Muscle layer of duodenum (tissue), 2 donors: Measurements from ENCODE around the gene OST4.

ENCODE experiments used
- H3K27ac ChIP-seq: one replicate; pipeline ENCODE4 v1.7.0; 2013; ENCODE audit warnings: mild to moderate bottlenecking, low read length
- H3K27me3 ChIP-seq: one replicate; pipeline ENCODE4 v1.7.0; 2013; ENCODE audit warnings: low read depth, mild to moderate bottlenecking, control low read depth, low read length
- H3K36me3 ChIP-seq, 2 donors: one replicate each; pipeline ENCODE4 v1.7.0; 2013; ENCODE audit warnings: low read length in 2 of 2, control low read depth in 1 of 2, mild to moderate bottlenecking in 1 of 2; ENCODE audit not compliant: insufficient read depth in 2 of 2, control insufficient read depth in 1 of 2
- H3K4me1 ChIP-seq, 2 donors: one replicate each; pipeline ENCODE4 v1.7.0; 2013; ENCODE audit warnings: low read length in 2 of 2, mild to moderate bottlenecking in 2 of 2, control low read depth in 1 of 2, moderate library complexity in 1 of 2; ENCODE audit not compliant: insufficient read depth in 2 of 2, control insufficient read depth in 1 of 2
- H3K4me3 ChIP-seq, 2 donors: one replicate each; pipeline ENCODE4 v1.7.0; 2013; ENCODE audit warnings: low read length in 2 of 2, low read depth in 1 of 2, mild to moderate bottlenecking in 1 of 2
- H3K9me3 ChIP-seq, 2 donors: one replicate each; pipeline ENCODE4 v1.7.0; 2013; ENCODE audit warnings: low read length in 2 of 2, control low read depth in 1 of 2, mild to moderate bottlenecking in 1 of 2; ENCODE audit not compliant: control insufficient read depth in 1 of 2
- donor health status: healthy.

Gene OST4

GRCh38 chr2:27027211-27027651 lies 44.2 kb downstream of the OST4 start:
- Histone ChIP-seq H3K4me1 (no peaks in the 10 kb centered on the region), H3K36me3 (peaks cover 14 to 40% of the 10 kb centered on the region in 2 donors), H3K9me3 (no peaks in the 10 kb centered on the region), H3K27ac (no peak overlapping the region), H3K27me3 (no peaks in the 10 kb centered on the region), H3K4me3 (no peak overlapping the region)

DNA sequence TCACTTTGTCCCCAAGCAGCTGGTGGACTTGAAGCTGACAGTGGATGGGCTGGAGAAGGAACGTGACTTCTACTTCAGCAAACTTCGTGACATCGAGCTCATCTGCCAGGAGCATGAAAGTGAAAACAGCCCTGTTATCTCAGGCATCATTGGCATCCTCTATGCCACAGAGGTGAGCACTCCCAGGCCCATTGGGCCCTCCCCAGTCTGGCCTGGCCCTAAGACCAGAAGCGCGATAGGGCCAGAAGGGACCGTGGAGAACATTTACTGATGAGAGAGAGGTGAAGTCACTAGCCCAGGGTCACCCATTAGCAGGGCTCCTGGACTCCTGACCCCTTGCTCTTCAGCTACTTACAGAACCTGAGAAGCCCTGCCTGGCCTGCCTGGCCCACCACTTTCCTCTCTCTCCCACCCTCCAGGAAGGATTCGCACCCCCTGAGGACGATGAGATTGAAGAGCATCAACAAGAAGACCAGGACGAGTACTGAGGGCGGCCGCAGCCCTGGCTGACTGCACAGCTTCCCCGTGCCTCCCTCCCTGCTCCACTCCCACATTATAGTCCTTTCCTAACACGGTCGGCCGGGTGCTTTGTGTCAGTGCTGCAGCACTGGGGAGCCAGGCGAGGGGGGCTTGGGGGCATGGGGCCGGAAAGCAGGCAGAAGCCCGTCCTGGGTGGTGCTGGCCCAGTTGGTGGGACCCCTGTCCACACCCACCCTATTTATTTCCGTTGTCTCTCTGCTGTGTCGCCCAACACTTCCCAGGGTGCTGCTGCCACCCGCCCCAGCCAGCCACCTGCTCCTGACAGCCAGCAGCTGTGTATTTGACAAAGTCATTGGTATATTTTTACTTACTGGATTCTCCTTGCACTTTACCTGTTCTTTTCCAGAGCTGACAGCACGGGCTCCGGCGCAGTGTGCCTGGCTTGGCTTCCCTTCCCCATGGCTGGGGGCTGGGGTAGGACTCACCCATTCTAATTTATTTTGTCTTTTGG lies 45.3 kb downstream of the OST4 start:
- Histone ChIP-seq H3K4me1 (no peaks in the 10 kb centered on the region), H3K9me3 (no peaks in the 10 kb centered on the region), H3K4me3 (no peak overlapping the region), H3K36me3 (peaks cover 14 to 40% of the 10 kb centered on the region in 2 donors), H3K27ac (no peak overlapping the region), H3K27me3 (no peaks in the 10 kb centered on the region)

GRCh38 chr2:27025281-27025800 lies 46.1 kb downstream of the OST4 start:
- Histone ChIP-seq H3K4me3 (no peak overlapping the region), H3K9me3 (no peaks in the 10 kb centered on the region), H3K36me3 (peaks cover 14 to 40% of the 10 kb centered on the region in 2 donors), H3K27me3 (no peaks in the 10 kb centered on the region), H3K4me1 (peaks cover under 1 to 4% of the 10 kb centered on the region in 2 donors), H3K27ac (no peak overlapping the region)

- Histone ChIP-seq H3K4me1 (peaks cover 5% of the 10 kb centered on the region in 2 donors), H3K4me3 (no peak overlapping the region), H3K36me3 (peaks cover 14 to 40% of the 10 kb centered on the region in 2 donors), H3K9me3 (no peaks in the 10 kb centered on the region), H3K27ac (no peak overlapping the region), H3K27me3 (no peaks in the 10 kb centered on the region)
Measured at GRCh38 chr2:27024812-27025211, 46.6 kb downstream of the OST4 start.

DNA sequence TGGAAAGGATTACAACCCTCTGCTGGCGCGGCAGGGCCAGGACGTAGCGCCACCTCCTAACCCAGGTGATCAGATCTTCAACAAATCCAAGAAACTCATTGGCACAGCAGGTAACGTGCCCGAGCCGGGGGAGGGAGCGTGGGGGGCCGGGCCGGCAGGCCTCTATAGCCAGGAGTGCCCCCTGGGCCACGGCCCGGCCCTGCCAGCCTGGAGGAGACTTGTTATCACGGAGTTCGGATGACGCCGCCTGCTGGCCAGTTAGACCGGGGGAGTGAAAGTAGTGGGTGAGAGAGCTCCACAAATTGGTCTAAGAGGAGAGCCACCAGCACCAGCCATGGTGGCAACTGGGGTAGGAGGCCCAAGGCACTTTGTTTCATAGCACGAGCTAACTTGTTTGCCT lies 47.3 kb downstream of the OST4 start:
- Histone ChIP-seq H3K9me3 (no peaks in the 10 kb centered on the region), H3K27me3 (no peaks in the 10 kb centered on the region), H3K36me3 (peaks cover 14 to 40% of the 10 kb centered on the region in 2 donors), H3K4me1 (peaks cover 5% of the 10 kb centered on the region in 2 donors), H3K4me3 (no peak overlapping the region), H3K27ac (no peak overlapping the region)

GRCh38 chr2:27023740-27024139 lies 47.7 kb downstream of the OST4 start:
- peaks cover 14 to 40% of the 10 kb centered on the region in 2 donors for H3K36me3 ChIP-seq
- no peaks in the 10 kb centered on the region for H3K27me3 ChIP-seq
- H3K4me3 ChIP-seq, result no peak overlapping the region
- H3K9me3 ChIP-seq, result no peaks in the 10 kb centered on the region
- no peak overlapping the region for H3K27ac ChIP-seq
- H3K4me1 ChIP-seq, result peaks cover 5% of the 10 kb centered on the region in 2 donors

GRCh38 chr2:27021253-27022049 lies 50.0 kb downstream of the OST4 start:
- Histone ChIP-seq H3K4me3 (no peak overlapping the region), H3K4me1 (peaks cover 5% of the 10 kb centered on the region in 2 donors), H3K27me3 (no peaks in the 10 kb centered on the region), H3K27ac (no peak overlapping the region), H3K36me3 (peaks cover 7 to 31% of the 10 kb centered on the region in 2 donors), H3K9me3 (no peaks in the 10 kb centered on the region)
